NCI-H226 (cell line): ENCODE data around the gene CRCP.

Experiments used
- DNase-seq: peaks from one replicate; pipeline ENCODE4 v3.0.0-alpha.2; 2015

Gene CRCP

DNA sequence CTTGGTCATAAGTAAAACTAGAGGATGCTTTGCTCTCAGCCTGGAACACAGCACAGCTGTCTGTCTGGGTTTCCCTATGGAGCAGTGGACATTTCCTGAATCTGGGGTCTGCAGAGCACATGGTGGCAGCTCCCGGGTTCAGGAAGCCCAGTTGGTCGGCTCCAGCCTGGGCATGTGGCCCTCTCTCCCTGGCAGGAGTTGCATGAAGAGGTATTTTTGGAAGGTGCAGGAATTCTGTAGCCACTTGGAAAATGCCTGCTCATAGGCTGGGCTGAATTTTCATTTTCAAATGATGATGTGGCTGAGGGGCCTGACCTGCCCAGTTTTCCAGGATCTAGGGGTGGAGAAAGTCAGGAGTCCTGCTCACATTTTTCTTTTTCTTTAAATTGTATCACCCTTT, 83.8 kb downstream of the CRCP start:
- DNase-seq, result no peak

DNA sequence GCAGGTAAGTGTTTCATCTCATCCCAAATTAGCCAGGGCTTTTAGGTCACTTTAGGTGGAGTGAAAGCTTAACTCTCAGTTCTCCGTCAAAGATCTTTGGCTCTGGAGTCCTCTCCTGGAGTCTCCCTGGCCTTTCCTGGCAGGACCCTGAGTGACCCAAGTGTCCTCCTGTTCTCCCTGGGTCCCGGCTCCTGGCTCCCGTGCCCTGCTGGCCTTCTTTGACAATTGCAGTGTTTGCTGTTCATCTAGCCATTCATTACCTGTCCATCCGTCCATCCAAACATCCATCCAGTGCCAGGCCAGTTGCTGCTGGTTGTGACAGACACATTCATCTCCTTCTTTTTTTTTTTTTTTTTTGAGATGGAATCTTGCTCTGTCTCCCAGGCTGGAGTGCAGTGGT, 84.3 kb downstream of the CRCP start:
- no peak for DNase-seq

DNA sequence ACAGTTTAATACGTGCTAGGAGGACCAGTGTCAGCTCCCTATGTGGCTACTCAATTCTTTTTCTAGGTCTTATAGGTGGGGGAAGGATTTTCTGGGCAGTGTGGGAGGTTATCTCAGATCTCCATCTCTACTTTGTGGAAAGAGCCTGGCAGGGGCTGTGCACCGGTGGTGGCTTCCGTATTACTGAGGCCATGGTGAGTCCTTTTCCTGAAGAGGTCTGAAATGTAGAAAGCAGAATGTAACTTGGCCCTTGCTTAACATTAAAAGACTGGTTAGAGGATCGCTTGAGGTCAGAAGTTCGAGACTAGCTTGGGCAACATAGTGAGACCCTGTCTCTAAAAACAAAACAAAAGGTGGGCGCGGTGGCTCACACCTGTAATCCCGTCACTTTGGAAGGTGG, 87.8 kb downstream of the CRCP start:
- no peak for DNase-seq
